HG03280 (cell line): Measurements from ENCODE around the gene BFSP2.
"Not testable (repeated sequence)": the region's sequence is repeated elsewhere in the genome, so short reads cannot be mapped to it uniquely, and the experiment has no call there.

Experiments
- ATAC-seq: cut with Tn5 transposase; IDR thresholded peaks from one replicate; pipeline ENCODE4 v1.9.1; 2021; ENCODE audit warnings: mild to moderate bottlenecking, moderate library complexity; ENCODE audit not compliant: unreplicated experiment

Gene BFSP2

GRCh38 chr3:133452641-133453319, 52.9 kb downstream of the BFSP2 start:
- no peak for ATAC-seq

GRCh38 chr3:133453383-133453782, 53.5 kb downstream of the BFSP2 start:
- no peak for ATAC-seq

GRCh38 chr3:133455281-133455680, 55.4 kb downstream of the BFSP2 start:
- no peak for ATAC-seq

GRCh38 chr3:133455960-133456359, 56.1 kb downstream of the BFSP2 start:
- ATAC-seq = no peak

- no peak for ATAC-seq
These were observed 57.2 kb downstream of the BFSP2 start for GRCh38 chr3:133457025-133457424.

- no peak for ATAC-seq
These were observed 57.7 kb downstream of the BFSP2 start for GRCh38 chr3:133457465-133458067.

- no peak for ATAC-seq
These were observed 59.5 kb downstream of the BFSP2 start for GRCh38 chr3:133459400-133459799.

- ATAC-seq = no peak
These were observed 61.0 kb downstream of the BFSP2 start for GRCh38 chr3:133460809-133461208.

- ATAC-seq = no peak
These were observed 61.4 kb downstream of the BFSP2 start for GRCh38 chr3:133461291-133461690.

GRCh38 chr3:133463347-133463860, 63.5 kb downstream of the BFSP2 start:
- ATAC-seq = no peak

GRCh38 chr3:133464573-133464972, 64.7 kb downstream of the BFSP2 start:
- ATAC-seq = no peak

- ATAC-seq = no peak
These were observed 66.9 kb downstream of the BFSP2 start for GRCh38 chr3:133466531-133467386.

GRCh38 chr3:133467780-133468179, 67.9 kb downstream of the BFSP2 start:
- no peak for ATAC-seq

- ATAC-seq = no peak
These were observed 68.4 kb downstream of the BFSP2 start for GRCh38 chr3:133468251-133468721.

- ATAC-seq = no peak
These were observed 69.4 kb downstream of the BFSP2 start for GRCh38 chr3:133469140-133469731.

GRCh38 chr3:133472242-133472641, 72.4 kb downstream of the BFSP2 start:
- ATAC-seq = no peak

- no peak for ATAC-seq
These were observed 73.0 kb downstream of the BFSP2 start for GRCh38 chr3:133472889-133473288.

GRCh38 chr3:133473472-133474191, 73.8 kb downstream of the BFSP2 start:
- ATAC-seq = not testable (repeated sequence)

- ATAC-seq = no peak
These were observed 74.5 kb downstream of the BFSP2 start for GRCh38 chr3:133474251-133474801.

GRCh38 chr3:133474817-133475216, 75.0 kb downstream of the BFSP2 start:
- ATAC-seq = no peak
